ENCODE results near the gene ESPN.

DNA sequence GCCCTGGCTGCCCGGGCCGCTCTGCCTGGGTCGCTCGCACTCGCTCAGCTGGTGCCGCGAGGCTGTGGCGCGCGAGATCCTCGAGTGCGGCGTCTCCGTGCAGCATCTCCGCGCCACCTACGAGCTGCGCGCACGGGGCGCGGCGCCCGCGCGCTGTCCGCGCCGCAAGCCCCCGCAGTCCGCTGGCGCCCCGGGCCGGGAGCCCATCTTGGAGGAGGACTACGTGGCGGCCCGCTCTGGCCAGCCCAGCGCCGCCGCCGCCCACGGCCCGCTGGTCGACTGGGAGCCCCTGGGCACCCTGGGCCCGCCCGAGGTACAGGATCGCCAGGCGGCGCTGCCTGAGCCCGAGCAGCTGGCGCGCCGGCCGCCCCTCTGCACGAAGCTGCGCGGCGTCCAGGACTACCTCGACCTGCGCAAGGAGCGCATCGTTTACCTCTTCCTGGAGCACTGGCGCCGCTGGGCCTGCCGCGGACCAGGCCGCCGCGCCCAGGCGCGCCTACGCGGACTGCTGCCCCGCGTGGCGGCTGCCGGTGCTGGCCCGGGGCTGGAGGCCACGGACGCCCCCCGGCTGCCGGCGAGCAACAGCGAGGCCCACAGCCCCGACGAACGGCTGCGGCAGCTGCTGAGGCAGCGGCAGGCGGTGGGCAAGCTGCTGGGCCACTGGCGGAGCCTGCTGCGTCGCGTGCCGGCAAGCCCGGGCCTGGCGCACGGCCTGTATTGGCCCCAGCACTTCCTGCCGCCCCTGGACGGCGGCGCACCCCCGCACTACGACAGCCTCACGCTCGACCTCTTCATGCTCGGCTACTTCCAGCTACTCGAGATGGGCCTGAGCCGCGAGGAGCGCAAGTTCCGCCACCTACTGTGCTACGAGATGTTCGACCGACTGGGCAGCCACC is 30.5 kb downstream of the ESPN start:
- no peak for TF ChIP-seq POLR2A (IDR thresholded peaks at IDR 0.05; ENCODE audit: extremely low read depth, insufficient read length)
- TF ChIP-seq, protein P1, sequence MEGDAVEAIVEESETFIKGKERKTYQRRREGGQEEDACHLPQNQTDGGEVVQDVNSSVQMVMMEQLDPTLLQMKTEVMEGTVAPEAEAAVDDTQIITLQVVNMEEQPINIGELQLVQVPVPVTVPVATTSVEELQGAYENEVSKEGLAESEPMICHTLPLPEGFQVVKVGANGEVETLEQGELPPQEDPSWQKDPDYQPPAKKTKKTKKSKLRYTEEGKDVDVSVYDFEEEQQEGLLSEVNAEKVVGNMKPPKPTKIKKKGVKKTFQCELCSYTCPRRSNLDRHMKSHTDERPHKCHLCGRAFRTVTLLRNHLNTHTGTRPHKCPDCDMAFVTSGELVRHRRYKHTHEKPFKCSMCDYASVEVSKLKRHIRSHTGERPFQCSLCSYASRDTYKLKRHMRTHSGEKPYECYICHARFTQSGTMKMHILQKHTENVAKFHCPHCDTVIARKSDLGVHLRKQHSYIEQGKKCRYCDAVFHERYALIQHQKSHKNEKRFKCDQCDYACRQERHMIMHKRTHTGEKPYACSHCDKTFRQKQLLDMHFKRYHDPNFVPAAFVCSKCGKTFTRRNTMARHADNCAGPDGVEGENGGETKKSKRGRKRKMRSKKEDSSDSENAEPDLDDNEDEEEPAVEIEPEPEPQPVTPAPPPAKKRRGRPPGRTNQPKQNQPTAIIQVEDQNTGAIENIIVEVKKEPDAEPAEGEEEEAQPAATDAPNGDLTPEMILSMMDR (IDR thresholded peaks at IDR 0.05; ENCODE audit: low read depth, low read length) = no peak
- TF ChIP-seq, protein P2, sequence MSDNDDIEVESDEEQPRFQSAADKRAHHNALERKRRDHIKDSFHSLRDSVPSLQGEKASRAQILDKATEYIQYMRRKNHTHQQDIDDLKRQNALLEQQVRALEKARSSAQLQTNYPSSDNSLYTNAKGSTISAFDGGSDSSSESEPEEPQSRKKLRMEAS (IDR thresholded peaks at IDR 0.05; ENCODE audit: low read depth, low read length) = no peak
